ENCODE measurements around the gene TSPAN11.

- no peak for TF ChIP-seq CTCF (IDR thresholded peaks at IDR 0.05)
- TF ChIP-seq ZFX (IDR thresholded peaks at IDR 0.05; ENCODE audit: borderline replicate concordance), result no peak
Observed at GRCh38 chr12:31019976-31020375, 93.4 kb downstream of the TSPAN11 start.

All from 22Rv1 (cell line).